CMK (cell line): ENCODE data around the gene GPAT2.
"Not testable (repeated sequence)": the region's sequence is repeated elsewhere in the genome, so short reads cannot be mapped to it uniquely, and the experiment has no call there.

Experiments used
- DNase-seq: peaks from one replicate; pipeline ENCODE4 v3.0.0-alpha.2; 2010; ENCODE audit warnings: low read depth

The GPAT2 gene

DNA sequence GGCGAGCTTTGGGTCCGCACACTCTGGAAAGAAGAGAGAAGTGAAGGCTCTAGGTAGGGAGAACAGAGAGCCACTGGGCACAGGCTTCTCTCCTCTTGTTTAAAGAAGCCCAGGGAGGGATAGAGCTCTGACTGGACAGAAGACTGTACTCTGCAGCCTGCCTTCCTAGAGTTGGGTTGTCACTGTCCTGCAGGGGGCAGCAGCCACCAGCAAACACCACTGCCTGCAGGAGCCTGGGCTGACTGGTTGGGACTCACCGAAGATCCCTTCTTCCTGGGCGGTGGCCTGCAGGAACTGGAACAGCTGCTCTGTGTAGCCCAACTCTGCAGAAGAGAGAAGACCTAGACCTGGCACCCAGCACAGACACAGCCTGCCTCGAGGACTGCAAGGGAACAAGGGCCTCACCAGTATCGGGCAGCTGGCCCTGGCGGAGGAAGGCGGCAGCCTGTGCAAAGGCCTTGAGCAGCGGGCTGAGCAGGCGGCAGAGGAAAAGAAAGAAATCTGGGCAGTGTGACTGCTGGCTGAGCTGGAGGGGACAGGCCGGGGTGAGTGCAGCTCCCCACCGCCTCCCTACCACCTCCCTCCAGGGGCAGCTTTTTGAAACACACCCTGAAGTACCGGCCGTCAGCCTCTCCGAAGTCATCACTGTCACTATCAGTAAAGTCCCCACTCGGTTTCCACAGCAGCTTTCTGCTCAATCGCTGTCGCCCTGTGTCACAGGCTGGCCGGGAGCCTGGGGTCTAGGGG is 11.8 kb downstream of the GPAT2 start:
- peak; percentile 57 for DNase-seq

DNA sequence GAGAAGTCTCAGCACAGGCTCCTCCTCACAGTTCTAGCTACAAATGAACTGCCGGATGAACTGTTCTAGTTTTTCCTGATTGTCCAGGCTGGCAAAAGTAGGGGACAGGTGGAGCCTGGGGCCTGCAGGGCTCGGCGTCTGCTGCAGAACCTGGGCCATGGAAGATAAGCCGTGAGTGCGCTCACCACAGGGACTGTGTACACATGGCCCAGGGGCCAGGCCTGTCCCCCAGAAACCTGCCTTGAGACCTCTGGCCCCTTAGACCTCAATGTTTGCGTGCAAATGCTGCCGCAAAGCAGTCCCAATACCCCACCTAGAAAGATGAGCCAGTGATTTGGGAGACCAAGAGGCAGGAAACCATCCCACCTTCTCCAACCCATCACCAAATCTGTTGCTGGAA is 12.6 kb downstream of the GPAT2 start:
- DNase-seq, result not testable (repeated sequence)

DNA sequence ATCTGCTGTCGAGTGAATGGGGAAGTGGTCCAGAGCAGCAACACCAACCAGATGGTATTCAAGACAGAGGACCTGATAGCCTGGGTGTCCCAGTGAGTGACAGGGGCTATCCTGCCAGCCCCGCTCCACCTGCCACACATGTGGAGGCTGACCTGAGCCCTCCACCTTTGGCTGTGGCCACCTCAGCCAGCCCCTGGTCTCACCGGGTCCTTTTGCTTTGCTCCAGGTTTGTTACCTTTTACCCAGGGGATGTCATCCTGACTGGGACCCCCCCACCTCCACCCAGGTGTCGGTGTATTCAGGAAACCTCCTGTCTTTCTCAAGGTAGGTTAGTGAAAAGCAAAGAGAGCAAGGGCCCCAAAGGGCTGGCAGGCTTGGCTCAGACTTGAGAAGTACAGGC is 13.6 kb downstream of the GPAT2 start:
- not testable (repeated sequence) for DNase-seq

DNA sequence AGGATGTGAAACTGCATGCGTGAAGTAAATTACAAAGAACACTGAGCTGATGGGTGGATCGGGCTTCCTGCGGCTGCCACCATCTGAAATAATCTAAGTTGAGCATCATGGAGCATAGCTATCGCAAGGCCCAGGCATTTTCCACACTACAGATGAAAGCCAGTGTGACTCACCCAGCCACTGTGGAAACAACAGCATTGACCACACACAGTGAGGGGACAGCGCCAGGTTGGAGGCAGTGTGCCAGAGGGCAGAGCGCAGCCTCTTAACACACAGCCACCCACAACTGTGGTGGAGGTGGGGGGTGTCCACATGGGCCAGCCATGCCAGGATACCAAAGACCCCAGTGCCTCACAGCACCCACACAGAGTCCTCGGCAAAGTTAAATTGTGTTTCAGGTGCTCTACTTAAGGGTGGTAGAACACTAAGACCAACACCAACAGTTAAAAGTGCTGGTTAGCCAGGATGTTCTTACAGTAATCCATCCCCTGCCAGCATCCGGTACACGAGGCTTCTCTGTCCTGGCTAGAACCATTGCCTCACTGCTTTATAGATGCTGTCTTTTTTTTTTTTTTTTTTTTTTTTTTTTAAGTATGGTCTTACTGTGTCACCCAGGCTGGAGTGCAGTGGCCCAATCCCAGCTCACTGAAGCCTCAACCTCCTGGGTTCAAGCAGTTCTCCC is 14.7 kb downstream of the GPAT2 start:
- not testable (repeated sequence) for DNase-seq

DNA sequence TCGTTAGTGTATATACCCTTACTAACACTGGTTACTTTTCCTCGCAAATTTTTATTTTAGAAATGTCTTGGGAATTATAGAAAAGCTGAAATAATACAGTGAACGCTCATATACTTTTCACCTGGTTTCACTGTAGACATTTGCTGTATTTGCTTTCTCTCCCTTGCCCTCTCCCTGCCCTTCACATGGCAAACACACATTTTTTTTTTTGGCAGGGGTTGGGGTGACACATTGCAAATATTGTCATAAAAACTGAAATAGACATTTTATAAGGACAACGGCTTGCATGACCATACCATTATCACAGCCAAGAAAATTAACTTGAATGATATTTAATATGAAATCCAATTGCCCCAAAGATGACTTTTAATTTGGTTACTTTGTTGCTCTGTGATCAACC is 18.4 kb downstream of the GPAT2 start:
- not testable (repeated sequence) for DNase-seq

DNA sequence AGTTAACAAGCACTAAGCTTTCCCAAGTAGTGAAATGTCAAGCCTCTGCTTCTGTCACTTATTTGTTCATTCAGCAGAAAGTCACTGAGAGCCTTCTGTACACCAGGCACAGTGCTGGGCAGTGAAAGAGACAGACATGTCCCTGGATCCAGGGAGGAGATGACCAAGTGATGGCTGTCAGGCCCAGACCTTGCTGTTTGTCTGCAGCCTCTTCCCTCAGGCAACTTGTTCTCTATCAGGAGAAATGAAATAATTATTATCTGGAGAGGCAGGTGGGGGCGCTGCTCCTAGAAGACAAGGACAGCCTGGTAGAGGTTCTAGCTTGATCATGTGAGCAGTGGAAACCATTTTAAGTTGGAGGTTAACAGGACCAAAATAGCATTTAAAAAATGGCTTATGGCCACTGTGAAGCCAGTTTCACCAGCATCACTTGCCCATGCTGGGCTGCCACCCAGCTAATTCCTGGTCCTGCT is 21.9 kb downstream of the GPAT2 start:
- not testable (repeated sequence) for DNase-seq

DNA sequence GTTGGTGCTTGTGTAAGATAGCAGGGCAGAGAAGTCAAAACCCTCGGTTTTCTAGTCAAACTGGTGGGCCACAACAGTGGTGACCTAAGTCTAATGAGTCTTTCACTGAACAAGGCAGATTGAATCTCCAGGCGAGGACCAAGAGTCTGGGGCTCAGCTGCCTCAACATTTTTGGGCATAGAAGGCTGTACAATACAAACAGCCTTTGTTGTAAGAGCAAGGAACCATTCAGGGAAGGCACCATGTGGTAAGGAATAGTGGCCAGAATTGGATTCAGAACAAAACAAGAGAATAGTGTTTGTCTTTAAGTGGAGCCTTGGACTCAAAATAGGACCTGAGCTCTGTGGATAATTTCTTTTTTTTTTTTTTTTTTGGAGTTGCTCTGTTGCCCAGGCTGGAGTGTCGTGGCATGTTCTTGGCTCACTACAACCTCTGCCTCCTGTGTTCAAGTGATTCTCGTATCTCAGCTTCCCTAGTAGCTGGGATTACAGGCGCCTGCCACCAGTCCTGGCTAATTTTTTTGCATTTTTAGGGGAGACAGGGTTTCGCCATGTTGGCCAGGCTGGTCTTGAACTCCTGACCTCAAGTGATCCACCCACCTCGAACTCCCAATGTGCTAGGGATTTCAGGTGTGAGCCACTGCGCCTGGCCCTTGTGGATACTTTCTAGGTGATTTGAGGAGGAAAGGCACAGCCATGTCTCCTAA is 22.5 kb downstream of the GPAT2 start:
- DNase-seq, result not testable (repeated sequence)

DNA sequence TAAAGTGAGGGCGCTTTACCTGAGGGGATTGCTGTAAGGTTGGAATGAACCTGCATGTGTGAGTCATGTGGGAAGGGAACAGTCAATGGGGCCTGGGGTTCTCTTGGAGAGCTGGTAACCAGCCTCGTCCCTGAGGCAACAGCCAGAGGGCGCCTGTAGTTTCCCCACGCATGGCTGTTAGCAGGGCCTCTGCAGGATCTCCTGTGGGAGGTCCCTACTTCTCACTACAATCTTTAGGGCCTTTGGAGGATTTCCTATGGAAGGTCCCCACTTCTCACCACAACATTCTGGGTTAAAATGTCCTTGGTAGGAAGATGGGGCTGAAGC is 23.6 kb downstream of the GPAT2 start:
- not testable (repeated sequence) for DNase-seq

DNA sequence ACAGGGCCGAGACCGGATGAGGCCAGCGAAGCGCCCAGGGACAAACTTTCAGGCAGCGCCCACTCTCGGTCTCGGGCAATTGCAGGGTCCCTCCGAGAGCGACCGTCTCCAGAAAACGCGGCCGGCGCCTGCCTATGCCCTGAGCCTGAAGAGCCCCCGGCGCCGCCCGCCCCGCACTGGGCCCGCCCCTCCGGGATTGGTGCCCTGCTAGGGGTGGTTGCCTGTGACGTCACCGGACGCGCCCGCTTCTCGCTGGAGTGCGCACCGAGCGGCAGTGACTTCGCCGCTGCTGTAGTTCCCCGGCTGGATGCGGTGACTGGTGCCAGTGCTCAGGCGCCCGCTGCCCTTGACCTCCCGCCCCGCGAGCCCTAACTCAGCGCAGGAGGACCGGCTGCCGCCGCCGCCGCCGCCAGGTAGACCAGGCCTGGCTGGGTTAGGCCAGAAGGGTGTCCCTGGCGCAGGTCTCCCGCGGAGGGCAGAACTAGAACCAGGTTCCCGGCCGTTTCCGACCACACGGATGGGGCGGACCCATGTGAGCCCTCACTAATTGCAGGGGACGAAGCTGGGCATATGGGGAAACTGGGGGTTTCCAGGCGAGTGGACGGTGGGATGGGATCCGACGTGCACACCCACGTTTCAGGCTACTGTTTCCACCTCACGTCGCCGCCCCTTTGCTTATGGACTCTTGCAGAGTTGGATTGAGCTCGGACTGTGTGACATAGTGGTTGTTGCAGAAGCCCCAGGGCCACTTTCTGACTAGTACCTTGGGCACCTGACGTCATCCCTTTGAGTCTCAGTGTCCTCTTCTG is 24.2 kb downstream of the GPAT2 start:
- DNase-seq, result peak; percentile 73

DNA sequence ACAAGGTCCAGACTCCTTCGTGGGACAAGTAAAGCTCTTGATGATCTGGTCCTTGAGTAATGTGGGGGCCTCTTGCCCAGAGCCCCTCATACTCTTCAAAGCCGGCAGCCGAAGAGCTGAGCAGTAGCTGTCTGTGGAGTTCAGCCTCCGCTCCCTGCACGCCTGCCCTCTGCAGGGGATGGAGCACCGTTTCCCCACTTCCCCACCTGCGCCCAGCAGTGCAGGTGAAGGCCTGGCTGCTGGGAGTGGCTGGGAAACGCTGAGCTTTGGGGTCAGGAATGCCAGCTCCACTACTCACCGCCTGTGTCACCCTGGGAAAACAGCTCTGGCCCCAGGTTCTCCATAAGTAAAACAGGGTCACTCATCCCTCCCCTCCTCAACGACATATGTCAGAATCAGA is 24.9 kb downstream of the GPAT2 start:
- not testable (repeated sequence) for DNase-seq

DNA sequence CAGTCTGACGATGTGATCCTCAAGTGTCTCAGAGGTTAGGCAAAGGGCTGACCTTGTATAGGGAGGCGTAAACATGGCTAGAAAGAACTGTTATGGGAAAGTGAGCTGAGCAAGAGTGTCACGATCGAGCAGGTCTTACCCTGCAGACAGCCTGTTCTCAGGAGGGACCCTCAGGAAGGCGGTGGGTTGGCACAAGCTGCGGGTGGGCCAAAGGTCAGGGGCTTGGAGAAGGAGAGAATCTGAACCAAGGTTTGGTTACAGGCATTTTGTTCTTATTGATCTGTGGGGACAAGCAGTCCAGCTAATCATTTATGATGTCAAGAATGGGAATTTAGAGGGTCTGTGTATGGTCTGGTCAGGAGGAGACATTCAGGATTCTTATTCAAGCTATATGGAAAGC is 26.7 kb downstream of the GPAT2 start:
- not testable (repeated sequence) for DNase-seq

DNA sequence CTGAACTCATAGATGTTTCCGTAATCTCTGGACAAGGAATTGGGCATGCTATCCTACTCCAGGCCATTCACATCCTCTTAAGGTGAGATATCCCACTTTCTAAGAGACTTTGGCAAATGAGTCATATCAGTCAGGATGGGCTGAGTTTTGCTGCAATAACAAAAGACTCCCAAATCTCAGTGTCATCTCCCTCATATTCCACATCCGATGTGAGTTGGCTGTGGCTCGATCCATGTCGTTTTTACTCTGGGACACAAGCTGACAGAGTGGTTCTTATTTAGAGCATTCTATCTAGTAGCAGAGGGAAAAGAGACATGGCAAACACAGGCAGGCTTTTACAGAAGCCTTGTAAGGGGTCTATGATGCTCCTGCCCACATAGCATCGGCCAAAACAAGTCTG is 28.5 kb downstream of the GPAT2 start:
- not testable (repeated sequence) for DNase-seq

DNA sequence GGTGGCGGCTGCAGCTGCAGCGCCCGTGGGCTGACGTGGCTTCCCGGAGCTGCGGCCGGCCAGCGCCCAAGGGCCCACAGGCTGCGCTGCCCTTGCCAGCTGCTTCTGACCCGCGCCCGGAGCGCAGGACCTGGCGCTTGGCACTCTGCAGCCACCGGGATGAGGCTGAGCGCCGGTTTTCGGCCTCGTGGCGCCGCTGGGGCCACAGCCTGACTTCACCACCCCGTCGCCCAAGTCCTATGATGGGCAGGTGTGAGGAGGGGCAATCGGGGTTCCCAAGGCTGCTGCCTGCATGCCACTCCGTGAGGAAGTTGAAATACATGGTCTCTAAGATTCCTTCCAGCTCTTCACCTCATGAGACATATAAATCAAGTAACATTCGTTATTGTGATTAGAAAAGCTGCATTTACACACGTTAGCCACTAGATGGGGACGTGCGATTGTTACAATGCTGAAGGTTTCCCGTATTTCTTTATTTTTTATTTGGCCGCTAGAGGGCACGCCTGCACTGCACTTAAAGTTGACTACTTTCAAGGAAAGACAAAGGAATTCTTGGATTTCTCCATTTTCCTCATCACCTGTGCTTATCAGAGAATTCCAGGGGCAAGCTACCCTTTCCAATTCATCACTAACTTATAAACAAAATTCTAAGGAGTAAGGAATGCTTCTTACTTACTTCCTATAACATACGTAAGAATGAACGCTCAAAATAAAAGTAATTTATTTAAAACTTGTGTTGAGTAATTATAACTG is 42.0 kb downstream of the GPAT2 start:
- not testable (repeated sequence) for DNase-seq

DNA sequence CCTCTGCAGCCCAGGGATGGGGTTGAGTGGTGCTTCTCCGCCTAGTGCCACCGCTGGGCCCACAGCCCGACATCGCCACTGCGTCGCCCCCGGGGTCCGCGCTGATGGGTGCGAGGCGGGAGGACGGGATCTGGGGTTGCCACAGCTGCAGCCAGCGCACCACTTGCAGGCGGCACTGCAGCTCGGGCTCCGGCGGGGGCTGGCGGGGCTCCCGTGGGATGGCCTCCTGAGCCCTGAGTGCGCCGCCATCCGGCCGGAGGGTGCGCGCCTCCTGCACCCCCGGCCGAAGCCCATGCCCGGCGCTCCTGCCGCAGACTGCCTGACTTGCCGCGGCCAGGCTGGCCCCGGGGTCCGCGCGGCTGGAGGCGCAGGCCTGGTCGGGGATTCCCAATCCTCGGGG is 42.6 kb downstream of the GPAT2 start:
- not testable (repeated sequence) for DNase-seq

DNA sequence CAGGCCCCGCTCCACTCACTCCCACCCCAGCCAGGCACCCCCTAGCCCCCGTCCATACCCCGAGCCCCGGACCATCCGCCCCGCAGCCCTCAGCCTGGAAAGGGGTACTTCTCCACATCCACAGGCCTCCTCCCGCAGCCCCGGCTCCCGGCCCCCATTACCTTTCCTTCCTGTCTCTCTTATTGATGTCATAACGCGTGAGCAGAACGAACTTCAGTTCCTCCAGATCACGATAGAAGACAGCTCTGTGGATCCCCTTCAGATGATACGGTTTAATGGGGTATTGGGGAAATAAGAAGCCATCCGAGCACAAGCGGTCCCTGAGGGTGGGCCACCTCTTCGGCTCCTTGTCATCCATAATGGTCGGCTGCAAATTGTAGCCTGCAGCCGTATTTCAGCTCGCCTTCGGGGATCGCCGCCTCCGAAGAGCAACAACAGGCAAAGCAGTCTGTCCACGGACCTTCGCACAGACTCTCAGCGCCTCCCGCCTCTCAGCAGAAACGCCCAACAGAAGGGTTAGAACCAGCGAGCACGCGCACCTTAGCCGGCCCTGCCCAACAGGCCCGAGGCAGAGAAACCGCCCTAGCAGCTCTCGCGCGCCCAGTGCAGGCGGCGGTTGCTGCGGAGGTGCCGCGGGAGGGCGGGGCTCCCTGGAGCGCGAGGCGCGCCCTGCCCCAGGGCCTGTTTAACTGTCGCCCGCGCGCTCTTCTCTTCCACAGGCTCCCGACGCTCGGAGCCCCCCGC is 43.2 kb downstream of the GPAT2 start, which contains the start of gene ANKRD36C:
TSS of gene ANKRD36C (minus strand) at position 474 of the 744 bp plus-strand sequence. CDS start at position 358, 116 bp downstream.
- not testable (repeated sequence) for DNase-seq

DNA sequence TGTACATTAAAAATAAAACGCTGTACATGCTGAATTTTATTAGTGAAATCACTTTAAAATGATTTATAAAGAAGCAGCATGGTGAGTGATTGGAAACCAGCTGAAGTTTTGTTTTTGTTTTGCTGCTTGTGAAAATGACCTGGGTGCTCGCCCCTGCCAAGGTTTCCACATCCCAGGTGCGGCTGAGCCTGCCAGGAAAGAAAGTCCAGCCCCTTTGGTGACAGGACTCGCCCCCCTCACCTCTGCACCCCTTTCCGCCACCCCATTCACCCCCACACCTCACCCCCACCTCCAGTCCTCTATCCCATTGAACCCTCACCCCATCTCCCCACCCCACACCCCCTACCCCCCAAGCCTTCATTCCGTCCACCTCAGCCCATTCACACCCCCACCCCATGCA is 43.8 kb downstream of the GPAT2 start:
- not testable (repeated sequence) for DNase-seq
